Brain microvascular endothelial cell (primary cell): ENCODE measurements around the gene ADD1.
A peak's percentile ranks its signal among the peaks of the same experiment; 100 is the strongest.
"Not testable (repeated sequence)": the region's sequence is repeated elsewhere in the genome, so short reads cannot be mapped to it uniquely, and the experiment has no call there.

Experiments
- DNase-seq: peaks from one replicate; pipeline ENCODE4 v3.0.0-alpha.2; 2020
- H3K27ac ChIP-seq: fragments of 250-450 bp; sonication (Bioruptor Pico); 2 replicates; pipeline ENCODE4 v1.5.1; 2020; ENCODE audit warnings: mild to moderate bottlenecking, moderate library complexity
- H3K27me3 ChIP-seq: fragments of 250-450 bp; sonication (Bioruptor Pico); replicated peaks from 2 replicates; pipeline ENCODE4 v1.5.1; 2020; ENCODE audit warnings: mild to moderate bottlenecking
- H3K36me3 ChIP-seq: fragments of 250-450 bp; sonication (Bioruptor Pico); replicated peaks from 2 replicates; pipeline ENCODE4 v1.5.1; 2020; ENCODE audit warnings: mild to moderate bottlenecking
- H3K4me3 ChIP-seq: 2 replicates; pipeline ENCODE4 v1.5.1; 2011; ENCODE audit warnings: low read depth, mild to moderate bottlenecking, control low read depth, low read length, moderate library complexity
- in situ Hi-C: cut with HindIII; loops from 2 replicates; pipeline ENCODE4 v1.10.0; 2017; ENCODE audit warnings: low sequenced_read_pairs, low pct_ligation_motif_present
- TF ChIP-seq, protein P1 (sequence below): IDR thresholded peaks from 2 replicates; pipeline ENCODE4 v1.5.1; 2011; ENCODE audit warnings: low read depth, mild to moderate bottlenecking, moderate library complexity, low read length, control low read depth, inconsistent platforms; ENCODE audit errors: missing control alignments

Gene ADD1

DNA sequence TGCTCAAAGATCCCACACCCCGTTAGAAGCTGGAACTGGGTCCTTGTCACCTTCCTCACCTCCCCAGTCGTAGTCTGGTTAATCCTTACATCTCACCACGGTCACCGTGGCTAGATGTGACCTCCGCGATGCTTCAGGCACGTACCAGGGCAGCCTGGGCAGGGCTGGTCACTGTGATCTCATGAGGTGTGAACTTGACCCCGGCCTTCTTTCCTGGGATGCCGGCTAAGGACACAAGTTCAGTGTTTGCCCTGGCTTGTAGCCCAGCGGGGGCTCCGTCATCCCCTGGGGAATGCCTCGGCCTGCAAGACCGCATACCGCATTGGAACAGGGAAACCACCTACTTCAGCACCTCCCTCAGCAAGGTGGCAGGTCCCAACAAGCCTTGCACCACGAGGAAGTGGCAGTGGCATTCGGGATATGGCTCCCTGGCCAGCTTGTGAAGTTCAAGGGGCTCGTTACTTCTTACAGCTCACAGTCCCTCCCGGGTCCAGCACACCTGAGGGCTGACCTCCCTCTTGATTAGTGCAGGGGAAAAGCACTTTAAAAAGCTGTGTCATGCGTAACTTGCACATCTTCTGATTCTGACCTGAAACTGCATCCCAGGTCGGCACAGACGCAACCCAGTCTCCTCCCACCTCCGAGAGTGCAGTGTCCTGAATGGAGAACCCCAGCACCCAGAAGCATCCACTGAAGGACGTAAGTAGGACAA is 93.7 kb downstream of the ADD1 start:
- peaks cover 46% of the 10 kb centered on the region for H3K36me3 ChIP-seq
- H3K27me3 ChIP-seq: no peaks in the 10 kb centered on the region
- H3K27ac ChIP-seq: peak overlapping the region; percentile 85
- TF ChIP-seq, protein P1, sequence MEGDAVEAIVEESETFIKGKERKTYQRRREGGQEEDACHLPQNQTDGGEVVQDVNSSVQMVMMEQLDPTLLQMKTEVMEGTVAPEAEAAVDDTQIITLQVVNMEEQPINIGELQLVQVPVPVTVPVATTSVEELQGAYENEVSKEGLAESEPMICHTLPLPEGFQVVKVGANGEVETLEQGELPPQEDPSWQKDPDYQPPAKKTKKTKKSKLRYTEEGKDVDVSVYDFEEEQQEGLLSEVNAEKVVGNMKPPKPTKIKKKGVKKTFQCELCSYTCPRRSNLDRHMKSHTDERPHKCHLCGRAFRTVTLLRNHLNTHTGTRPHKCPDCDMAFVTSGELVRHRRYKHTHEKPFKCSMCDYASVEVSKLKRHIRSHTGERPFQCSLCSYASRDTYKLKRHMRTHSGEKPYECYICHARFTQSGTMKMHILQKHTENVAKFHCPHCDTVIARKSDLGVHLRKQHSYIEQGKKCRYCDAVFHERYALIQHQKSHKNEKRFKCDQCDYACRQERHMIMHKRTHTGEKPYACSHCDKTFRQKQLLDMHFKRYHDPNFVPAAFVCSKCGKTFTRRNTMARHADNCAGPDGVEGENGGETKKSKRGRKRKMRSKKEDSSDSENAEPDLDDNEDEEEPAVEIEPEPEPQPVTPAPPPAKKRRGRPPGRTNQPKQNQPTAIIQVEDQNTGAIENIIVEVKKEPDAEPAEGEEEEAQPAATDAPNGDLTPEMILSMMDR: no peak
- DNase-seq: peak; percentile 64
- no peak overlapping the region for H3K4me3 ChIP-seq
- in situ Hi-C loops: no loop called here

DNA sequence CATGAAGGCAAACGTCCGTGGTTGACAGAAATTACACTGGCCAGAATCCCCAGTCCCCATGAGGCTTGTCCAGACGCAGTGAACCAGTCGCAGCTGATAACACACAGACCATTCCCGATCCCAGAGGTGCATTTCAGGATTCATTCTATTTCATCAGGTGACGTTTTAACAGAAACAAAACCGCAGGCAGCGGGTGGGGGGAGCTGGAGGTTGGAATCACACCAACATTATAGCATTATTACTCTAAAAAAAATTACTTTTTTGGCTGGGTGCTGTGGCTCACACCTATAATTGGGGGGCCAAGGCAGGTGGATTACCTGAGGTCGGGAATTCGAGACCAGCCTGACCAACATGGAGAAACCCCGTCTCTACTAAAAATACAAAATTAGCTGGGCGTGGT is 94.3 kb downstream of the ADD1 start:
- Histone ChIP-seq H3K27ac (no peak overlapping the region), H3K36me3 (peaks cover 53% of the 10 kb centered on the region), H3K27me3 (no peaks in the 10 kb centered on the region), H3K4me3 (no peak overlapping the region)
- TF ChIP-seq, protein P1: no peak
- in situ Hi-C loops: no loop called here
- DNase-seq: no peak

DNA sequence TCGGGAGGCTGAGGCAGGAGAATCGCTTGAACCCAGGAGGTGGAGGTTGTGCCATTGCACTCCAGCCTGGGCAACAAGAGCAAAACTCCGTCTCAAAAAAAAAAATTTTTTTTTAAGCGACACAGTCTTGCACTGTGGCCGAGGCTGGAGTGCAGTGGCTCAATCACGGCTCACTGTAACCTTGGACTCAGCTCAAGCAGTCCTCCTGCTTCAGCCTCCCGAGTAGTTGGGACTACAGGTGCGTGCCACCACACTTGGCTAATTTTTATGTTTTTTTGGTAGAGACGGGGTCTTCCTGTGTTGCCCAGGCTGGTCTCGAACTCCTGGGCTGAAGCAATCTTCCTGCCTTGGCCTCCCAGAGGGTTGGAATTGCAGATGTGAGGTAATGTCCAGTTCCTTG is 94.8 kb downstream of the ADD1 start:
- H3K36me3 ChIP-seq: peaks cover 58% of the 10 kb centered on the region
- H3K4me3 ChIP-seq, H3K27ac ChIP-seq, H3K27me3 ChIP-seq, in situ Hi-C loops, DNase-seq: not testable (repeated sequence)

DNA sequence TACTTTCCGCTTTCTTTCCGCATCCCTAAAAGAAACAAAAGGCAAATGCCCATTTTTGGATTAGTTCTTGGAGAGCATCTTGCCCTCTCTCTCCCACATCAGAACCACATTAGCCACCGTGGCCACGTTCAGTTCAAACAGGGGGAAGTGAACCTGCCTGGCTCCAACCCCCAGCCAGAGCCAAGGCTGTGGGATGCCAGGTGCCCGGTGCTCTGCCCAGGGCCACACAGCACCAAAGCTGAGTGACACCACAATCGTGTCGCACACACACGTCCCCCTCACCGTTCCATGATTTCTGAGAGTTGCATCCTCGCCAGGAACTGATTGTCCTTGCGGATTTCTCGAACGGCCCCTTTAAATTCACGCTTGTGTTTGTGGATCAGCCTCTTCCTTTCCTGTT is 95.3 kb downstream of the ADD1 start:
- TF ChIP-seq, protein P1: no peak

DNA sequence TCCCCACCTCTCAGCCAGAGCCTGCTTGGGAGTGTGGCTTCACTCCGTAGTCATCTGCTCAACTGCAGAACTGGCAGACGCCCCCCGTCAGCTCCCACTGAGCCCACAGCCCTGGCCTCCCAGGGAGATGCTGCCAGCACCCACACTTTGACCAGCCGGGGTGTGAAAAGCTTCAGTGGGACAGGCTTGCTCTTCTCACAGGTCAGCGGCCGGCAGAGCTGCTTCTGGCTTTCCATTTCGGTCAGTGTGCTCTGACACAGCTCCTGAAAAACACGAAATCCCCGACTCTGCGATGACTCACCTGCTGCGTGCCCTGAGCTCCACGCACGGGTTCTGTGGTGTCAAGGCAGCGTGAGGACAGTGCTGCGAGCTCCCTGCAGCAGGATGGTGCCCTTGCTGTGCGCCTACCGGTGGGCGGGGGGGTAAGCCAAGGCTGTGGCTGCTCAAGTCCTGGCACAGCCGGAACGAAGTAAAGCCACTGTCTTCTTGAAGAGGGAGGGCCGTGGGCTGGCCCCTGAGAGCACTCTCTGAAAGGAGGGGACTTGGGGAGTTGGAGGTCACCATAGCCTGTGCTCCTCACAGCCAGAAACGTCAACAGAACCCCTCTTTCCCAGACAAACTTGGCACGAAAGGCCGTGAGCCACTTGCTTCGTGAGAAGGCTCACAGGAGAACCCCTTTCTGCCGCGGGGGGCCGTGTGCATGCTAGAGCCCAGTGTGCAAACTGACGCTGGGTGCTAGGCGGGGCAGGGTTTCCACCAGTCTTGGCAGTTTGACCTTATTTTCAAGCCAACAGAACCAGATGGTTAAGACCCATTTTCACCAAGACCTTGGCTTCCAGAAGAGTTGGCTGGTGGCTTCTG is 96.0 kb downstream of the ADD1 start:
- TF ChIP-seq, protein P1: no peak
- no peaks in the 10 kb centered on the region for H3K27me3 ChIP-seq
- no peak overlapping the region for H3K27ac ChIP-seq
- in situ Hi-C loops: no loop called here
- H3K4me3 ChIP-seq: no peak overlapping the region
- H3K36me3 ChIP-seq: peaks cover 68% of the 10 kb centered on the region
- no peak for DNase-seq

More for the DNA sequence above, 95.3 kb downstream of the ADD1 start:
- in situ Hi-C loops: no loop called here
- Histone ChIP-seq H3K36me3 (peaks cover 61% of the 10 kb centered on the region), H3K27me3 (no peaks in the 10 kb centered on the region), H3K27ac (no peak overlapping the region), H3K4me3 (no peak overlapping the region)
- DNase-seq: no peak
